Nephron progenitor cell (in vitro differentiated cells): ENCODE data around the gene COL25A1.

Experiments
- DNase-seq: peaks from one replicate; pipeline ENCODE4 v3.0.0; 2021
- H3K27ac Mint-ChIP-seq: 2 replicates; pipeline ENCODE4 v1.8.0; 2021; ENCODE audit warnings: mild to moderate bottlenecking, moderate library complexity, mixed read lengths
- H3K27me3 Mint-ChIP-seq: 2 replicates; pipeline ENCODE4 v1.8.0; 2021; ENCODE audit warnings: mild to moderate bottlenecking, low read depth, mixed read lengths; ENCODE audit not compliant: poor library complexity
- H3K36me3 Mint-ChIP-seq: 2 replicates; pipeline ENCODE4 v1.8.0; 2021; ENCODE audit warnings: low read depth, mixed read lengths
- H3K4me1 Mint-ChIP-seq: 2 replicates; pipeline ENCODE4 v1.8.0; 2021; ENCODE audit warnings: mixed read lengths
- H3K4me3 Mint-ChIP-seq: 2 replicates; pipeline ENCODE4 v1.8.0; 2021; ENCODE audit warnings: mild to moderate bottlenecking, moderate library complexity, mixed read lengths
- H3K9me3 Mint-ChIP-seq: 2 replicates; pipeline ENCODE4 v1.8.0; 2021; ENCODE audit warnings: mild to moderate bottlenecking, moderate library complexity, mixed read lengths
- TF ChIP-seq, protein P1 (sequence below): fragments of 200-600 bp; sonication (generic); IDR thresholded peaks from 2 replicates; pipeline ENCODE4 v1.5.0; 2021; ENCODE audit warnings: antibody characterized with exemption

COL25A1 gene

DNA sequence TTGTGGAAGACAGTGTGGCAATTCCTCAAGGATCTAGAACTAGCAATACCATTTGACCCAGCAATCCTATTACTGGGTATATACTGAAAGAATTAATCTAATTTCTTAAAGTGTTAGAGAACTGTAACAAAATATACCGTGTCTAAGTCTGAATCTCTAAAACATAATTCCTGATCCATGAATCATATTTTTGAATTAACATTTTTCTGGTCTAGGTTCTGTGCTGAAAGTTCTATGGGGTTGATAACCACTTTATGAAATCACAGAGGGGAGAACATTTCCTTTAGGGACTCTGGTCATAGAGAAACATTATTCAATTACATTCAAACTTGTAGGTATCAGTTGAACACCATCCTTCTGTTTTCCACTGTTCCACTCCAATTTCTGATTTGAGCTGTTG is 447.7 kb downstream of the COL25A1 start:
- H3K27me3 Mint-ChIP-seq: peaks cover 4% of the 10 kb centered on the region
- no peaks in the 10 kb centered on the region for H3K36me3 Mint-ChIP-seq
- H3K4me1 Mint-ChIP-seq: peaks cover 2% of the 10 kb centered on the region
- no peaks in the 10 kb centered on the region for H3K9me3 Mint-ChIP-seq
- no peak overlapping the region for H3K4me3 Mint-ChIP-seq
- no peak for DNase-seq
- no peak overlapping the region for H3K27ac Mint-ChIP-seq
- TF ChIP-seq, protein P1, sequence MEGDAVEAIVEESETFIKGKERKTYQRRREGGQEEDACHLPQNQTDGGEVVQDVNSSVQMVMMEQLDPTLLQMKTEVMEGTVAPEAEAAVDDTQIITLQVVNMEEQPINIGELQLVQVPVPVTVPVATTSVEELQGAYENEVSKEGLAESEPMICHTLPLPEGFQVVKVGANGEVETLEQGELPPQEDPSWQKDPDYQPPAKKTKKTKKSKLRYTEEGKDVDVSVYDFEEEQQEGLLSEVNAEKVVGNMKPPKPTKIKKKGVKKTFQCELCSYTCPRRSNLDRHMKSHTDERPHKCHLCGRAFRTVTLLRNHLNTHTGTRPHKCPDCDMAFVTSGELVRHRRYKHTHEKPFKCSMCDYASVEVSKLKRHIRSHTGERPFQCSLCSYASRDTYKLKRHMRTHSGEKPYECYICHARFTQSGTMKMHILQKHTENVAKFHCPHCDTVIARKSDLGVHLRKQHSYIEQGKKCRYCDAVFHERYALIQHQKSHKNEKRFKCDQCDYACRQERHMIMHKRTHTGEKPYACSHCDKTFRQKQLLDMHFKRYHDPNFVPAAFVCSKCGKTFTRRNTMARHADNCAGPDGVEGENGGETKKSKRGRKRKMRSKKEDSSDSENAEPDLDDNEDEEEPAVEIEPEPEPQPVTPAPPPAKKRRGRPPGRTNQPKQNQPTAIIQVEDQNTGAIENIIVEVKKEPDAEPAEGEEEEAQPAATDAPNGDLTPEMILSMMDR: no peak

DNA sequence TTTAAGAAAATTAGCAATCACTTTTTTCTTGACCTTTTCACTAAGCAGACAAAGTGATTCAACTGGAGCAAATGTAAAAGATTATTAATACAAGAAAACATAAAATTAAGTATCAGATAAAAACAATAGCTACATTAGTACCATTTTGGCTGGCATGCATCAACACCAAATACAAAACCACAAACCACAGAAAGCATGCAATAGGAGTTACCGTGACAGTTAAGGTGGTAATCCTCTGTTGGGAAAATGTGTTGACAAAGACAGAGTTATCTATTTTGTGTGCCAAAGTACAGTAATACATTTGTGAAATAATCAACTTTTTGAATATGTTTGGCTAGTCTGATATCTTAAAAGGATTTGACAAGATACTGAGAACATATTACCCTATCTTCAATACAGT is 449.8 kb downstream of the COL25A1 start:
- TF ChIP-seq, protein P1: no peak

DNA sequence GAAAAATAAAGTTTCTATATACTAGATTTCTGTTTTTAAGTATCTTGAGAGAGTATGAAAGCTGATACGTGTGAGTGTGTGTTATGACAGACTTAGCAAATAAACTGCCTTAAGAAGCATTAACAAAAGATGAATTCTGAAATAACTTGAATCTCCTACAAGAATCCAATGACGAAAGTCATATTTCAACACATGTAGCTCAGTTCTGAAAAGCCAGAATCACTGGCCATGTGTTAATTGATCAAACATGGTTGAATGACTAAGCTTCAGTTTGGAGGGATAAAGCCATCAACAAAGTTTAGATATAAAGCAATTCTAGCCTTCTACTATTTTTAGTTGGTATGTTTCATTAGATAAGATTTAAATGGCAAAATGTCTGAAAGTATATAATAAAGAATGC is 451.1 kb downstream of the COL25A1 start:
- TF ChIP-seq, protein P1: no peak
- Mint-ChIP-seq H3K36me3 (no peaks in the 10 kb centered on the region), H3K27ac (no peak overlapping the region), H3K9me3 (no peaks in the 10 kb centered on the region), H3K4me3 (no peak overlapping the region), H3K4me1 (peaks cover 7% of the 10 kb centered on the region), H3K27me3 (no peaks in the 10 kb centered on the region)
- no peak for DNase-seq

More for the DNA sequence above, 449.8 kb downstream of the COL25A1 start:
- H3K4me3 Mint-ChIP-seq: no peak overlapping the region
- no peak for DNase-seq
- no peaks in the 10 kb centered on the region for H3K9me3 Mint-ChIP-seq
- H3K4me1 Mint-ChIP-seq: peaks cover 7% of the 10 kb centered on the region
- H3K27ac Mint-ChIP-seq: no peak overlapping the region
- H3K27me3 Mint-ChIP-seq: no peaks in the 10 kb centered on the region
- H3K36me3 Mint-ChIP-seq: no peaks in the 10 kb centered on the region

GRCh38 chr4:108850219-108850649 is 452.2 kb downstream of the COL25A1 start:
- no peak for DNase-seq
- TF ChIP-seq, protein P1: no peak
- no peaks in the 10 kb centered on the region for H3K36me3 Mint-ChIP-seq
- H3K4me3 Mint-ChIP-seq: no peak overlapping the region
- peaks cover 7% of the 10 kb centered on the region for H3K4me1 Mint-ChIP-seq
- no peak overlapping the region for H3K27ac Mint-ChIP-seq
- no peaks in the 10 kb centered on the region for H3K27me3 Mint-ChIP-seq
- H3K9me3 Mint-ChIP-seq: no peaks in the 10 kb centered on the region

GRCh38 chr4:108849611-108850168 is 452.8 kb downstream of the COL25A1 start:
- TF ChIP-seq, protein P1: no peak
- Mint-ChIP-seq H3K36me3 (no peaks in the 10 kb centered on the region), H3K27me3 (no peaks in the 10 kb centered on the region), H3K27ac (peak overlapping the region; percentile 92), H3K4me3 (no peak overlapping the region), H3K4me1 (peaks cover 7% of the 10 kb centered on the region), H3K9me3 (no peaks in the 10 kb centered on the region)
- no peak for DNase-seq

- no peaks in the 10 kb centered on the region for H3K27me3 Mint-ChIP-seq
- TF ChIP-seq, protein P1: no peak
- H3K9me3 Mint-ChIP-seq: no peaks in the 10 kb centered on the region
- DNase-seq: no peak
- no peak overlapping the region for H3K27ac Mint-ChIP-seq
- peaks cover 7% of the 10 kb centered on the region for H3K4me1 Mint-ChIP-seq
- H3K36me3 Mint-ChIP-seq: no peaks in the 10 kb centered on the region
- H3K4me3 Mint-ChIP-seq: no peak overlapping the region
These were observed 455.9 kb downstream of the COL25A1 start for GRCh38 chr4:108846568-108846967.
